CD4-positive, alpha-beta T cell treated with Interleukin-12 subunit alpha and Interleukin-12 subunit beta, for 1 hour (primary cell): ENCODE results near the gene SGCD.

Experiments used
- DNase-seq: peaks from one replicate; pipeline ENCODE4 v3.0.0-alpha.2; 2020

SGCD gene

GRCh38 chr5:156405988-156406387 is 79.0 kb downstream of the SGCD start:
- no peak for DNase-seq

GRCh38 chr5:156407251-156407650 is 80.3 kb downstream of the SGCD start:
- DNase-seq = no peak

GRCh38 chr5:156409834-156410233 is 82.9 kb downstream of the SGCD start:
- DNase-seq = no peak

GRCh38 chr5:156411185-156411613 is 84.2 kb downstream of the SGCD start:
- DNase-seq = no peak

GRCh38 chr5:156411957-156412356 is 85.0 kb downstream of the SGCD start:
- DNase-seq = no peak

GRCh38 chr5:156414391-156414790 is 87.4 kb downstream of the SGCD start:
- no peak for DNase-seq

GRCh38 chr5:156419661-156420060 is 92.7 kb downstream of the SGCD start:
- no peak for DNase-seq

- no peak for DNase-seq
Measured at GRCh38 chr5:156420665-156421064, 93.7 kb downstream of the SGCD start.

- no peak for DNase-seq
Measured at GRCh38 chr5:156421798-156422197, 94.8 kb downstream of the SGCD start.

GRCh38 chr5:156423597-156423996 is 96.6 kb downstream of the SGCD start:
- DNase-seq = no peak

GRCh38 chr5:156427315-156427714 is 100.4 kb downstream of the SGCD start:
- no peak for DNase-seq

- no peak for DNase-seq
Measured at GRCh38 chr5:156431956-156432829, 105.2 kb downstream of the SGCD start.

- no peak for DNase-seq
Measured at GRCh38 chr5:156432830-156433105, 105.8 kb downstream of the SGCD start.

GRCh38 chr5:156434471-156434870 is 107.5 kb downstream of the SGCD start:
- DNase-seq = no peak

GRCh38 chr5:156435101-156435500 is 108.1 kb downstream of the SGCD start:
- no peak for DNase-seq

- DNase-seq = no peak
Measured at GRCh38 chr5:156438076-156438475, 111.1 kb downstream of the SGCD start.

- no peak for DNase-seq
Measured at GRCh38 chr5:156444753-156445291, 117.9 kb downstream of the SGCD start.

- no peak for DNase-seq
Measured at GRCh38 chr5:156446526-156446925, 119.6 kb downstream of the SGCD start.

- no peak for DNase-seq
Measured at GRCh38 chr5:156450778-156451177, 123.8 kb downstream of the SGCD start.

GRCh38 chr5:156451505-156451904 is 124.5 kb downstream of the SGCD start:
- DNase-seq = no peak

- DNase-seq = no peak
Measured at GRCh38 chr5:156456857-156457256, 129.9 kb downstream of the SGCD start.

GRCh38 chr5:156459812-156460385 is 132.9 kb downstream of the SGCD start:
- DNase-seq = no peak

- no peak for DNase-seq
Measured at GRCh38 chr5:156460471-156460870, 133.5 kb downstream of the SGCD start.

GRCh38 chr5:156466871-156467270 is 139.9 kb downstream of the SGCD start:
- no peak for DNase-seq

- no peak for DNase-seq
Measured at GRCh38 chr5:156469636-156470035, 142.7 kb downstream of the SGCD start.
